ENCODE data around the gene RTN4RL2. TPM values are rescaled to one million over a fixed set of nuclear protein-coding genes. Genes with fewer than 3 reads are reported as not detected.
A peak's percentile ranks its signal among the peaks of the same experiment; 100 is the strongest.
"Not testable (repeated sequence)": the region's sequence is repeated elsewhere in the genome, so short reads cannot be mapped to it uniquely, and the experiment has no call there.

Gene RTN4RL2
- total RNA-seq, 1 experiment from 2014 or later, result 0.89 TPM

- DNase-seq (ENCODE audit: low spot score), result peak; percentile 52
These were observed 27.6 kb upstream of the RTN4RL2 start for GRCh38 chr11:57432714-57433163.

- peak; percentile 90 for DNase-seq (ENCODE audit: low spot score)
These were observed 25.4 kb upstream of the RTN4RL2 start for GRCh38 chr11:57434640-57435546.

- no peak for DNase-seq (ENCODE audit: low spot score)
These were observed 24.3 kb upstream of the RTN4RL2 start for GRCh38 chr11:57436031-57436430.

GRCh38 chr11:57438345-57439285 lies 21.7 kb upstream of the RTN4RL2 start:
- DNase-seq (ENCODE audit: low spot score), result no peak

GRCh38 chr11:57439786-57440185 lies 20.5 kb upstream of the RTN4RL2 start:
- no peak for DNase-seq (ENCODE audit: low spot score)

GRCh38 chr11:57440744-57441414 lies 19.4 kb upstream of the RTN4RL2 start:
- DNase-seq (ENCODE audit: low spot score), result no peak

- DNase-seq (ENCODE audit: low spot score), result no peak
These were observed 15.8 kb upstream of the RTN4RL2 start for GRCh38 chr11:57444362-57445121.

GRCh38 chr11:57445122-57445394 lies 15.3 kb upstream of the RTN4RL2 start:
- not testable (repeated sequence) for DNase-seq (ENCODE audit: low spot score)

GRCh38 chr11:57446055-57446454 lies 14.3 kb upstream of the RTN4RL2 start:
- no peak for DNase-seq (ENCODE audit: low spot score)

- no peak for DNase-seq (ENCODE audit: low spot score)
These were observed 6.7 kb upstream of the RTN4RL2 start for GRCh38 chr11:57453543-57454177.

GRCh38 chr11:57456960-57457642 lies 3.2 kb upstream of the RTN4RL2 start:
- peak; percentile 60 for DNase-seq (ENCODE audit: low spot score)

- no peak for DNase-seq (ENCODE audit: low spot score)
These were observed 2.7 kb upstream of the RTN4RL2 start for GRCh38 chr11:57457643-57458023.

- DNase-seq (ENCODE audit: low spot score), result no peak
These were observed 2.3 kb upstream of the RTN4RL2 start for GRCh38 chr11:57458060-57458409.

GRCh38 chr11:57458410-57459163 lies 1.7 kb upstream of the RTN4RL2 start:
- DNase-seq (ENCODE audit: low spot score), result no peak

- DNase-seq (ENCODE audit: low spot score), result no peak
These were observed 935 bp upstream of the RTN4RL2 start for GRCh38 chr11:57459164-57460021.

GRCh38 chr11:57460758-57461749 lies 726 bp downstream of the RTN4RL2 start:
- no peak for DNase-seq (ENCODE audit: low spot score)

GRCh38 chr11:57461841-57462489 lies 1.6 kb downstream of the RTN4RL2 start:
- DNase-seq (ENCODE audit: low spot score), result no peak
